ENCODE measurements around the gene DNAI1.

DNA sequence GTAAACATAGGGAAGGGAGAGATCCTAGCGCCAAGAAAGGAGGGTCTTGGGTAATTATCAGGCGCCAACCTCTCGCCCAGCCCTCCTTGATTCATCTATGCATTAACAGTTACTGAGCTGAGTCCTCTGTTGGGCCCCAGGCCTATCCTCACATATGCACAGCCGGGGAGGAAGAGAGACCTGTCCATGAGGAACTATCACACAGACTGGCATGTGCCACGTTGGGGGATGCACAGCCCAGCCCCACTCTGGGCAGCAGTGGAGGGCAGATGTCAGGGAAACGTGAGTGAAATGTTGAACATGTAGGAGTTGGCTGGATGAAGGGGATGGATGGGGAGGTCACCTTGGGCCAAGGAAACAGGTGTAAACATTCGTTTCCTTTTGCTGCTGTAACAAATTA, 82.9 kb downstream of the DNAI1 start:
- TF ChIP-seq EP300 (IDR thresholded peaks at IDR 0.05), result no peak
- TF ChIP-seq, protein P1, sequence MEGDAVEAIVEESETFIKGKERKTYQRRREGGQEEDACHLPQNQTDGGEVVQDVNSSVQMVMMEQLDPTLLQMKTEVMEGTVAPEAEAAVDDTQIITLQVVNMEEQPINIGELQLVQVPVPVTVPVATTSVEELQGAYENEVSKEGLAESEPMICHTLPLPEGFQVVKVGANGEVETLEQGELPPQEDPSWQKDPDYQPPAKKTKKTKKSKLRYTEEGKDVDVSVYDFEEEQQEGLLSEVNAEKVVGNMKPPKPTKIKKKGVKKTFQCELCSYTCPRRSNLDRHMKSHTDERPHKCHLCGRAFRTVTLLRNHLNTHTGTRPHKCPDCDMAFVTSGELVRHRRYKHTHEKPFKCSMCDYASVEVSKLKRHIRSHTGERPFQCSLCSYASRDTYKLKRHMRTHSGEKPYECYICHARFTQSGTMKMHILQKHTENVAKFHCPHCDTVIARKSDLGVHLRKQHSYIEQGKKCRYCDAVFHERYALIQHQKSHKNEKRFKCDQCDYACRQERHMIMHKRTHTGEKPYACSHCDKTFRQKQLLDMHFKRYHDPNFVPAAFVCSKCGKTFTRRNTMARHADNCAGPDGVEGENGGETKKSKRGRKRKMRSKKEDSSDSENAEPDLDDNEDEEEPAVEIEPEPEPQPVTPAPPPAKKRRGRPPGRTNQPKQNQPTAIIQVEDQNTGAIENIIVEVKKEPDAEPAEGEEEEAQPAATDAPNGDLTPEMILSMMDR (IDR thresholded peaks at IDR 0.05), result no peak

Measured in tibial nerve (tissue), 4 donors.